Measurements from ENCODE around the gene DBT. TPM values are rescaled to one million over a fixed set of nuclear protein-coding genes. Genes with fewer than 3 reads are reported as not detected.
"Not testable (repeated sequence)": the region's sequence is repeated elsewhere in the genome, so short reads cannot be mapped to it uniquely, and the experiment has no call there.

The DBT gene
- polyA plus RNA-seq, 1 donor from 2014 or later = 9.0 TPM

DNA sequence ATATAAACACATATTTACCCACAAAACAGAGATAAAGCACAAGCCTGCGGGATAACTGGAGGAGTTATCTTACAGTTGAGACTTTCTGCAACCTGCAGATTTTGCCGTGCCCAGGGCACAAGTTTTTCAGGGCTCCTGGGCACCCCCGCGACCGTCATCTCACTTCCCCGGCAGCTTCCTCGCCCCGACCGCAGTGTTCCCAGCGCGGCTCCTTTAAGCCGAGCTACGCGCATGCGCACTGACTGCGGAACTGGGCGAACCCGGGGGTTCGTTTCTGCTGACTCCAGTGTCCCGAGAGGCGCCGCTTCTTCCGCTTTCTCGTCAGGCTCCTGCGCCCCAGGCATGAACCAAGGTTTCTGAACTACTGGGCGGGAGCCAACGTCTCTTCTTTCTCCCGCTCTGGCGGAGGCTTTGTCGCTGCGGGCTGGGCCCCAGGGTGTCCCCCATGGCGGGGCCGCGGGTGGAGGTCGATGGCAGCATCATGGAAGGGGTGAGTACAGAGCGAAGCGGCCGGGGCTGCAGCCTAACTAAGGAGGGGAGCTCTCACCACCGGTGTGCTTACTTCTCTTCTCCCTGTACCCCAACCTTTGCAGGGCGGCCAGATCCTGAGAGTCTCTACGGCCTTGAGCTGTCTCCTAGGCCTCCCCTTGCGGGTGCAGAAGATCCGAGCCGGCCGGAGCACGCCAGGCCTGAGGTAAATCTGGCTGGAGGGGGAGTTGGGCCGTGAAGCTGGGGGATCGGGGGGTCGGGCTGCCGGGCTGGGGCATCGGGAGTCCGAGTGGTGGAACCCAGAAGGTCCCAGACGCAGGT, 16.5 kb upstream of the DBT start, which contains the start of gene RTCA:
Gene RTCA, plus strand, starts transcription at position 286 of the 810 bp plus-strand sequence. Its CDS starts 160 bp downstream, at position 446.
- Histone ChIP-seq H3K36me3 (ENCODE audit: insufficient read depth, low read length) (no peaks in the 10 kb centered on the region), H3K9me3 (ENCODE audit: low read length) (no peaks in the 10 kb centered on the region), H3K27ac (ENCODE audit: low read length) (peak within 1 kb of the TSS; percentile 82), H3K4me2 (ENCODE audit: low read length) (peak within 1 kb of the TSS; percentile 95), H4K20me1 (ENCODE audit: insufficient read depth) (no peaks in the 10 kb centered on the region), H3K27me3 (ENCODE audit: insufficient read depth, low read depth, low read length) (no peaks in the 10 kb centered on the region), H3K79me2 (replicated peaks; ENCODE audit: insufficient read depth, low read length) (peaks cover 20% of the 10 kb centered on the region), H3K9me2 (ENCODE audit: insufficient read depth, low read length) (no peaks in the 10 kb centered on the region), H3K4me3 (ENCODE audit: low read length) (peak within 1 kb of the TSS; percentile 84), H3F3A (ENCODE audit: insufficient read depth, low read length, poor library complexity, severe bottlenecking) (no peaks in the 10 kb centered on the region), H3K9ac (ENCODE audit: low read length) (peak within 1 kb of the TSS; percentile 84), H2AFZ (ENCODE audit: low read depth, low read length) (peak within 1 kb of the TSS; percentile 95)
- TF ChIP-seq, protein P1, sequence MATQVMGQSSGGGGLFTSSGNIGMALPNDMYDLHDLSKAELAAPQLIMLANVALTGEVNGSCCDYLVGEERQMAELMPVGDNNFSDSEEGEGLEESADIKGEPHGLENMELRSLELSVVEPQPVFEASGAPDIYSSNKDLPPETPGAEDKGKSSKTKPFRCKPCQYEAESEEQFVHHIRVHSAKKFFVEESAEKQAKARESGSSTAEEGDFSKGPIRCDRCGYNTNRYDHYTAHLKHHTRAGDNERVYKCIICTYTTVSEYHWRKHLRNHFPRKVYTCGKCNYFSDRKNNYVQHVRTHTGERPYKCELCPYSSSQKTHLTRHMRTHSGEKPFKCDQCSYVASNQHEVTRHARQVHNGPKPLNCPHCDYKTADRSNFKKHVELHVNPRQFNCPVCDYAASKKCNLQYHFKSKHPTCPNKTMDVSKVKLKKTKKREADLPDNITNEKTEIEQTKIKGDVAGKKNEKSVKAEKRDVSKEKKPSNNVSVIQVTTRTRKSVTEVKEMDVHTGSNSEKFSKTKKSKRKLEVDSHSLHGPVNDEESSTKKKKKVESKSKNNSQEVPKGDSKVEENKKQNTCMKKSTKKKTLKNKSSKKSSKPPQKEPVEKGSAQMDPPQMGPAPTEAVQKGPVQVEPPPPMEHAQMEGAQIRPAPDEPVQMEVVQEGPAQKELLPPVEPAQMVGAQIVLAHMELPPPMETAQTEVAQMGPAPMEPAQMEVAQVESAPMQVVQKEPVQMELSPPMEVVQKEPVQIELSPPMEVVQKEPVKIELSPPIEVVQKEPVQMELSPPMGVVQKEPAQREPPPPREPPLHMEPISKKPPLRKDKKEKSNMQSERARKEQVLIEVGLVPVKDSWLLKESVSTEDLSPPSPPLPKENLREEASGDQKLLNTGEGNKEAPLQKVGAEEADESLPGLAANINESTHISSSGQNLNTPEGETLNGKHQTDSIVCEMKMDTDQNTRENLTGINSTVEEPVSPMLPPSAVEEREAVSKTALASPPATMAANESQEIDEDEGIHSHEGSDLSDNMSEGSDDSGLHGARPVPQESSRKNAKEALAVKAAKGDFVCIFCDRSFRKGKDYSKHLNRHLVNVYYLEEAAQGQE (IDR thresholded peaks at IDR 0.05; ENCODE audit: borderline replicate concordance) = peak; percentile 67
- TF ChIP-seq SMC3 (conservative IDR thresholded peaks at IDR 0.05; ENCODE audit: poor library complexity) (peak; percentile 42), CTCF (IDR thresholded peaks at IDR 0.05; ENCODE audit: poor library complexity, severe bottlenecking) (peak; percentile 7), POLR2AphosphoS5 (IDR thresholded peaks at IDR 0.05) (peak; percentile 80), EP300 (conservative IDR thresholded peaks at IDR 0.05; ENCODE audit: poor library complexity, severe bottlenecking) (no peak), EZH2 (IDR thresholded peaks at IDR 0.05; ENCODE audit: borderline replicate concordance, insufficient read depth, low read length, poor library complexity, severe bottlenecking) (no peak), RAD21 (conservative IDR thresholded peaks at IDR 0.05) (peak; percentile 19), TAF1 (IDR thresholded peaks at IDR 0.05; ENCODE audit: low read depth) (peak; percentile 78), MXI1 (conservative IDR thresholded peaks at IDR 0.05; ENCODE audit: poor library complexity, severe bottlenecking) (peak; percentile 86)

DNA sequence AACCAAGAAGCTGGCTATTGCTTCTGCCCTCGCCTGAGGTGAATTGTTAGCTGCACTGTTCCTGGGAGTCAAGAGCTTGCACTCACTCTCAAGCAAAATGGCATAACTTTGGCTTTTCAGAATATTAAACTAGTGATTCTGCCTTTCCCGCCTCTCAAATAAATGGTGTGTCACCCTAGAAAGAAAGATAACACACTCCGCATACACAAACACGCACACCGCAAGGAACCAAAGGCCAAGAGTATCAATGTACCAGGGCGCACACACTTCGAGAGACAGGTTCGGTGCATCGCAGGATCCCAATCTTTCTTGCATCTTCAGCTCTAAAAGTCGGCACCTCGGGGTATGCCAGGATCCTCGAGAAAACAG, 15.9 kb upstream of the DBT start:
- Histone ChIP-seq H3K36me3 (ENCODE audit: insufficient read depth, low read length) (no peaks in the 10 kb centered on the region), H3K79me2 (replicated peaks; ENCODE audit: insufficient read depth, low read length) (peaks cover 20% of the 10 kb centered on the region), H3K9me3 (ENCODE audit: low read length) (no peaks in the 10 kb centered on the region), H3K27me3 (ENCODE audit: insufficient read depth, low read depth, low read length) (no peaks in the 10 kb centered on the region), H3K4me2 (ENCODE audit: low read length) (peak overlapping the region; percentile 95), H3K4me3 (ENCODE audit: low read length) (peak overlapping the region; percentile 84), H3K9me2 (ENCODE audit: insufficient read depth, low read length) (no peaks in the 10 kb centered on the region), H2AFZ (ENCODE audit: low read depth, low read length) (peak overlapping the region; percentile 95), H3K9ac (ENCODE audit: low read length) (peak overlapping the region; percentile 84), H4K20me1 (ENCODE audit: insufficient read depth) (no peaks in the 10 kb centered on the region), H3F3A (ENCODE audit: insufficient read depth, low read length, poor library complexity, severe bottlenecking) (no peaks in the 10 kb centered on the region), H3K27ac (ENCODE audit: low read length) (peak overlapping the region; percentile 82)
- TF ChIP-seq EP300 (conservative IDR thresholded peaks at IDR 0.05; ENCODE audit: poor library complexity, severe bottlenecking) = no peak
- TF ChIP-seq, protein P1 (IDR thresholded peaks at IDR 0.05; ENCODE audit: borderline replicate concordance) = no peak

DNA sequence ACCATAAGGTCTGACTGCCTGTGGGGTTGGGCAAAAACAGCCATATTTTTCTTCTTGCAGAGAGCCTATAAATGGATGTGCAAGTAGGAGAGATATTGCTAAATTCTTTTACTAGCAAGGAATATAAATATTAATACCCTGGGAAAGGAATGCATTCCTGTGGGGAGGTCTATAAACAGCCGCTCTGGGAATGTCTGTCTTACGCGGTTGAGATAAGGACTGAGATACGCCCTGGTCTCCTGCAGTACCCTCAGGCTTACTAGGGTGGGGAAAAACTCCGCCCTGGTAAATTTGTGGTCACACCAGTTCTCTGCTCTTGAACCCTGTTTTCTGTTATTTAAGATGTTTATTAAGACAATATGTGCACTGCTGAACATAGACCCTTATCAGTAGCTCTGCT, 14.4 kb upstream of the DBT start:
- not testable (repeated sequence) for H3K9me3 ChIP-seq (ENCODE audit: low read length); H2AFZ ChIP-seq (ENCODE audit: low read depth, low read length); H3F3A ChIP-seq (ENCODE audit: insufficient read depth, low read length, poor library complexity, severe bottlenecking); H3K9me2 ChIP-seq (ENCODE audit: insufficient read depth, low read length); H3K27me3 ChIP-seq (ENCODE audit: insufficient read depth, low read depth, low read length); H3K4me2 ChIP-seq (ENCODE audit: low read length); H3K36me3 ChIP-seq (ENCODE audit: insufficient read depth, low read length); H4K20me1 ChIP-seq (ENCODE audit: insufficient read depth); H3K27ac ChIP-seq (ENCODE audit: low read length); H3K4me3 ChIP-seq (ENCODE audit: low read length); H3K9ac ChIP-seq (ENCODE audit: low read length)
- H3K79me2 ChIP-seq (replicated peaks; ENCODE audit: insufficient read depth, low read length) = peaks cover 20% of the 10 kb centered on the region
